A673 (cell line): ENCODE data around the gene LMNB1. TPM values are rescaled to one million over a fixed set of nuclear protein-coding genes. Genes with fewer than 3 reads are reported as not detected.

Experiments used
- BruUV-seq: library from RNA; stranded (reverse); fragments of 400-500 nt; replicated peaks from 2 replicates; lab custom pipeline; 2021; lab: Mats Ljungman, UMichigan
- CTCF ChIA-PET: fragments of 300-600 bp; sonication (Branson Sonifier 250); formaldehyde crosslinking; loops from one replicate; lab custom pipeline; 2022; ENCODE audit warnings: antibody characterized with exemption; lab: Charles Lee
- POLR2A ChIA-PET: fragments of 300-600 bp; sonication (Branson Sonifier 250); formaldehyde crosslinking; loops from one replicate; lab custom pipeline; 2022; ENCODE audit warnings: antibody characterized with exemption; ENCODE audit not compliant: low non-redundant PET; lab: Charles Lee
- DNase-seq: peaks from one replicate; pipeline ENCODE4 v3.0.0-alpha.2; 2015; ENCODE audit warnings: low spot score
- H3K27ac ChIP-seq: fragments of 200-600 bp; sonication (generic); 2 replicates; pipeline ENCODE4 v1.5.1; 2016; ENCODE audit warnings: mixed run types, low read depth, mild to moderate bottlenecking, mixed read lengths, antibody characterized with exemption, low read length; ENCODE audit not compliant: poor library complexity, severe bottlenecking
- H3K27me3 ChIP-seq: fragments of 200-600 bp; sonication (generic); replicated peaks from 2 replicates; pipeline ENCODE4 v1.6.1; 2017; ENCODE audit warnings: mixed run types, low read depth, mild to moderate bottlenecking, mixed read lengths, antibody characterized with exemption, low read length; ENCODE audit not compliant: insufficient read depth, poor library complexity
- H3K36me3 ChIP-seq: fragments of 200-600 bp; sonication (generic); 2 replicates; pipeline ENCODE4 v1.6.1; 2016; ENCODE audit warnings: mixed run types, mild to moderate bottlenecking, mixed read lengths, antibody characterized with exemption, low read length; ENCODE audit not compliant: insufficient read depth, poor library complexity, severe bottlenecking
- H3K4me1 ChIP-seq: fragments of 200-600 bp; sonication (generic); 2 replicates; pipeline ENCODE4 v1.6.1; 2017; ENCODE audit warnings: mixed run types, mild to moderate bottlenecking, mixed read lengths, antibody characterized with exemption, low read length; ENCODE audit not compliant: insufficient read depth, poor library complexity, severe bottlenecking
- H3K4me3 ChIP-seq: fragments of 200-600 bp; sonication (generic); 2 replicates; pipeline ENCODE4 v1.5.1; 2016; ENCODE audit warnings: low read depth, mixed run types, mild to moderate bottlenecking, mixed read lengths, low read length; ENCODE audit not compliant: poor library complexity, severe bottlenecking
- H3K9me3 ChIP-seq: fragments of 200-600 bp; sonication (generic); 2 replicates; pipeline ENCODE4 v1.6.1; 2016; ENCODE audit warnings: mixed run types, low read depth, mild to moderate bottlenecking, mixed read lengths, antibody characterized with exemption, low read length; ENCODE audit not compliant: poor library complexity, severe bottlenecking
- CTCF ChIP-seq: fragments of 300-800, 200-600 bp; sonication (generic); conservative IDR thresholded peaks from 2 replicates; pipeline ENCODE4 v1.5.1; 2017; ENCODE audit warnings: low read depth, mild to moderate bottlenecking, antibody characterized with exemption, low read length, moderate library complexity, mixed read lengths
- EZH2 ChIP-seq: fragments of 200-600 bp; sonication (generic); IDR thresholded peaks from 2 replicates; pipeline ENCODE4 v1.6.1; 2017; ENCODE audit warnings: borderline replicate concordance, low read depth, mild to moderate bottlenecking, mixed read lengths, antibody characterized with exemption, low read length; ENCODE audit not compliant: poor library complexity, severe bottlenecking
- intact Hi-C: fragments of 100-400 bp; cut with micrococcal nuclease; formaldehyde crosslinking; loops from one replicate; pipeline ENCODE4 v1.10.0; 2022; ENCODE audit not compliant: unreplicated experiment
- total RNA-seq: library from RNA; stranded (reverse); gene quantifications from 2 replicates; pipeline ENCODE4 v1.2.3, GENCODE V29; 2021

Gene LMNB1
- total RNA-seq, 1 experiment from 2014 or later = 267 TPM

- H3K36me3 ChIP-seq = peaks cover 96% of the 10 kb centered on the region
- POLR2A ChIA-PET = no interaction called here
- TF ChIP-seq CTCF = no peak
- no peak for TF ChIP-seq EZH2
- H3K4me3 ChIP-seq = no peak overlapping the region
- intact Hi-C loops = no loop called here
- CTCF ChIA-PET = no interaction called here
- no peaks in the 10 kb centered on the region for H3K9me3 ChIP-seq
- peak overlapping the region; percentile 62 for H3K27ac ChIP-seq
- no peak for DNase-seq
- H3K4me1 ChIP-seq = peaks cover 8% of the 10 kb centered on the region
- H3K27me3 ChIP-seq = no peaks in the 10 kb centered on the region
- BruUV-seq = no TSS peak
Observed at GRCh38 chr5:126814721-126815404, 37.9 kb downstream of the LMNB1 start.

- CTCF ChIA-PET = no interaction called here
- BruUV-seq = no TSS peak
Observed at GRCh38 chr5:126816649-126817048, 39.7 kb downstream of the LMNB1 start.

GRCh38 chr5:126818736-126819135 lies 41.8 kb downstream of the LMNB1 start:
- H3K27ac ChIP-seq = no peak overlapping the region
- intact Hi-C loops = no loop called here
- peaks cover 98% of the 10 kb centered on the region for H3K36me3 ChIP-seq
- DNase-seq = no peak
- H3K27me3 ChIP-seq = no peaks in the 10 kb centered on the region
- no TSS peak for BruUV-seq
- POLR2A ChIA-PET = no interaction called here
- no peak for TF ChIP-seq CTCF
- TF ChIP-seq EZH2 = no peak
- H3K4me1 ChIP-seq = peaks cover 8% of the 10 kb centered on the region
- CTCF ChIA-PET = no interaction called here
- no peak overlapping the region for H3K4me3 ChIP-seq
- H3K9me3 ChIP-seq = no peaks in the 10 kb centered on the region

More at GRCh38 chr5:126816649-126817048, 39.7 kb downstream of the LMNB1 start:
- Histone ChIP-seq H3K27me3 (no peaks in the 10 kb centered on the region), H3K9me3 (no peaks in the 10 kb centered on the region), H3K4me3 (no peak overlapping the region), H3K27ac (no peak overlapping the region), H3K4me1 (peaks cover 8% of the 10 kb centered on the region), H3K36me3 (peaks cover 96% of the 10 kb centered on the region)
- intact Hi-C loops = no loop called here
- POLR2A ChIA-PET = no interaction called here
- TF ChIP-seq EZH2 (no peak), CTCF (no peak)
- DNase-seq = no peak
